ENCODE measurements around the gene SERPINA1. TPM values are rescaled to one million over a fixed set of nuclear protein-coding genes. Genes with fewer than 3 reads are reported as not detected.
A peak's percentile ranks its signal among the peaks of the same experiment; 100 is the strongest.

Gene SERPINA1
- total and polyA plus RNA-seq, 7 experiments from 2014 or later: 0.44 to 300 (median 0.68) TPM

DNA sequence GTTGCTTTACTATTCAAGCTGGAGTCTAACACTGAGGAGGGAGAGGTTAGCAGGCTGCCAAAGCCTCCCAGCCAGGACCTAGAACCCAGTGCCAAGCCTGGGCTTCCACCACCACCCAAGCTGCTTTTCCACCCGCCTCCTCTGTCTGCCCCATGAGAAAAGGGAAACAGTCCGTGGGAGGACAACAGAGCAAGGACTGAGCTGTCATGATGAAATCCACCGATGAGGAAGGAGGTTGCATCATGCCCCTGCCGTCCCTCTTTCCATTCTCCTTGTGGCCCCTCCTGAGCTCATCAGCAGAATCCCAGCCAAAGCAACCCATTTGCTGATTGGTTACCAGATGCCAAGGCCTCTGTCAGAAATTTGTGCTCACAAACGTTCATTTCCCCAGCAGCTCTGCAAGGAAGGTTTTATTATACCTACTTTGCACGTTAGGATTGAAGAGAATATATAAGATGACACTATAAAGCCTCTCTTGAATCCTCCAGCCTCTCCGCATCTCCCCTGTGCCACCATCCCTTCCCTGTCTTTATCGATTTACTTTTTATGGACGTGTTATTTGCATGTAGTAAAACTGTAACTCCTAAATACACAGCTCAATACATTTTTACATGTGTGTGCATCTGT is 6.3 kb upstream of the SERPINA1 start:
- DNase-seq: peak in 1 of 9 donors; percentile 30
- Histone ChIP-seq H3K9me3 (ENCODE audit: control insufficient read depth in 2 of 3, low read length in 3 of 3) (no peaks in the 10 kb centered on the region), H3K4me3 (ENCODE audit: low read length) (no peak overlapping the region), H3K36me3 (ENCODE audit: control insufficient read depth in 2 of 3, insufficient read depth in 3 of 3, low read length in 3 of 3) (no peaks in the 10 kb centered on the region), H3K27ac (ENCODE audit: low read depth, low read length) (no peak overlapping the region), H3K4me1 (ENCODE audit: control insufficient read depth in 2 of 2, insufficient read depth in 2 of 2, low read length in 2 of 2) (no peaks in the 10 kb centered on the region), H3K27me3 (ENCODE audit: control insufficient read depth in 2 of 2, insufficient read depth in 2 of 2, low read length in 2 of 2) (no peaks in the 10 kb centered on the region)
- Mint-ChIP-seq H3K9me3 (peaks cover 0 to 3% (median 0%) of the 10 kb centered on the region in 11 donors), H3K4me3 (no peak overlapping the region), H3K4me1 (peaks cover 0 to 46% (median 17%) of the 10 kb centered on the region in 7 donors), H3K27me3 (peaks cover 10 to 20% (median 16%) of the 10 kb centered on the region in 5 donors), H3K27ac (no peak overlapping the region), H3K36me3 (no peaks in the 10 kb centered on the region)
- intact Hi-C loops (cut with micrococcal nuclease): no loop called here
- CTCF ChIA-PET: no interaction called here
- ATAC-seq: peak; percentile 54
- POLR2A ChIA-PET: no interaction called here

DNA sequence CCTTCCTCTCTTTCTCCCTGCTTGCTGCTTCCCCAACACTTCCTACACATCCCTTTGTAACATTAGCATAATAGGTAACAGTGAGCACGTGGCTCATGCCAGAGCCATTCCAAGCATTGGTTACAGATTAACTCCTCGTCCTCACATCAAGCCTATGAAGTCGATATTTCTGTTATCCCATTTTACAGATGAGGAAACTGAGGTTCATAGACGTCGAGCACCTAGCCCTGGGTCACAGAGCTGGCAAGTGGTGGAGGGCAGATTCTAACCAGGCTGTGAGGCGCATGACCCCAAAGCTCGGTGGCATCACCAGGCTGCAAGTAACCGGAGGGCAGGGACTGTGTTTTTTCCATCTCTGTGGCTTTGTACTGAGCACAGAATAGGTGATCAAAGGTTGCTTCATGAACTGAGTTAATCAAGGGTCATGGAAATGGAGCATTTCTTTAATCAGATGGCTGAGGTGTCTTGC is 5.7 kb upstream of the SERPINA1 start:
- no peak overlapping the region for H3K4me3 Mint-ChIP-seq
- H3K36me3 Mint-ChIP-seq: no peaks in the 10 kb centered on the region
- no peak overlapping the region for H3K27ac ChIP-seq (ENCODE audit: low read depth, low read length)
- H3K27me3 ChIP-seq (ENCODE audit: control insufficient read depth in 2 of 2, insufficient read depth in 2 of 2, low read length in 2 of 2): no peaks in the 10 kb centered on the region
- peaks cover 0 to 3% (median 0%) of the 10 kb centered on the region in 11 donors for H3K9me3 Mint-ChIP-seq
- H3K4me3 ChIP-seq (ENCODE audit: low read length): no peak overlapping the region
- no peaks in the 10 kb centered on the region for H3K4me1 ChIP-seq (ENCODE audit: control insufficient read depth in 2 of 2, insufficient read depth in 2 of 2, low read length in 2 of 2)
- intact Hi-C loops (cut with micrococcal nuclease): no loop called here
- H3K36me3 ChIP-seq (ENCODE audit: control insufficient read depth in 2 of 3, insufficient read depth in 3 of 3, low read length in 3 of 3): no peaks in the 10 kb centered on the region
- no peak overlapping the region for H3K27ac Mint-ChIP-seq
- no peaks in the 10 kb centered on the region for H3K9me3 ChIP-seq (ENCODE audit: control insufficient read depth in 2 of 3, low read length in 3 of 3)
- H3K4me1 Mint-ChIP-seq: peaks cover 0 to 46% (median 17%) of the 10 kb centered on the region in 7 donors
- peaks cover 10 to 20% (median 16%) of the 10 kb centered on the region in 5 donors for H3K27me3 Mint-ChIP-seq
- ChIA-PET CTCF (no interaction called here), POLR2A (no interaction called here)
- DNase-seq (no peak), ATAC-seq (no peak)

- peak overlapping the region in 1 of 10 donors; percentile 20 for H3K4me3 Mint-ChIP-seq
- H3K27ac Mint-ChIP-seq: no peak overlapping the region
- POLR2A ChIA-PET: no interaction called here
- Histone ChIP-seq H3K36me3 (ENCODE audit: control insufficient read depth in 2 of 3, insufficient read depth in 3 of 3, low read length in 3 of 3) (no peaks in the 10 kb centered on the region), H3K27ac (ENCODE audit: low read depth, low read length) (no peak overlapping the region), H3K4me3 (ENCODE audit: low read length) (no peak overlapping the region), H3K9me3 (ENCODE audit: control insufficient read depth in 2 of 3, low read length in 3 of 3) (no peaks in the 10 kb centered on the region), H3K4me1 (ENCODE audit: control insufficient read depth in 2 of 2, insufficient read depth in 2 of 2, low read length in 2 of 2) (no peaks in the 10 kb centered on the region), H3K27me3 (ENCODE audit: control insufficient read depth in 2 of 2, insufficient read depth in 2 of 2, low read length in 2 of 2) (no peaks in the 10 kb centered on the region)
- ATAC-seq: no peak
- CTCF ChIA-PET: no interaction called here
- intact Hi-C loops (cut with micrococcal nuclease): no loop called here
- H3K4me1 Mint-ChIP-seq: peaks cover 0 to 46% (median 17%) of the 10 kb centered on the region in 7 donors
- no peaks in the 10 kb centered on the region for H3K36me3 Mint-ChIP-seq
- DNase-seq: no peak
- H3K27me3 Mint-ChIP-seq: peaks cover 10 to 18% (median 13%) of the 10 kb centered on the region in 5 donors
- peaks cover 0 to 3% (median 0%) of the 10 kb centered on the region in 11 donors for H3K9me3 Mint-ChIP-seq
Observed at GRCh38 chr14:94393474-94393873, 5.1 kb upstream of the SERPINA1 start.

DNA sequence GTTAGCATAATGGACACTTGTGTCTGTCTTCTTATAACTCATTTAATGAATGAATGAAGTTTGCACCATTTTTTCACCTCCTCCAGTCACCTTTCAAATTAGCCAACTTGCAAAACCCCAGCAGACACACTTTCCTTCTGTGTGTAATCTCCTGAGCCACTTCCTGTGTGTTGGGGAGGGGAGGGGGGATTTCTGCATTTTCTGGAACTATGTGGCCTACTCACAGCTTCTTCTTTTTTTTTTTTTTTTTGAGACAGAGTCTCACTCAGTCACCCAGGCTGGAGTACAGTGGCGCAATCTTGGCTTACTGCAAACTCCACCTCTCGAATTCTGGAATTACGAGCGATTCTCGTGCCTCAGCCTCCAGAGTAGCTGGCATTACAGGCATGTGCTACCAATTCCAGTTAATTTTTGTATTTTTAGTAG is 4.1 kb upstream of the SERPINA1 start:
- H3K4me3 ChIP-seq (ENCODE audit: low read length): no peak overlapping the region
- CTCF ChIA-PET: no interaction called here
- peaks cover 0 to 46% (median 17%) of the 10 kb centered on the region in 7 donors for H3K4me1 Mint-ChIP-seq

DNA sequence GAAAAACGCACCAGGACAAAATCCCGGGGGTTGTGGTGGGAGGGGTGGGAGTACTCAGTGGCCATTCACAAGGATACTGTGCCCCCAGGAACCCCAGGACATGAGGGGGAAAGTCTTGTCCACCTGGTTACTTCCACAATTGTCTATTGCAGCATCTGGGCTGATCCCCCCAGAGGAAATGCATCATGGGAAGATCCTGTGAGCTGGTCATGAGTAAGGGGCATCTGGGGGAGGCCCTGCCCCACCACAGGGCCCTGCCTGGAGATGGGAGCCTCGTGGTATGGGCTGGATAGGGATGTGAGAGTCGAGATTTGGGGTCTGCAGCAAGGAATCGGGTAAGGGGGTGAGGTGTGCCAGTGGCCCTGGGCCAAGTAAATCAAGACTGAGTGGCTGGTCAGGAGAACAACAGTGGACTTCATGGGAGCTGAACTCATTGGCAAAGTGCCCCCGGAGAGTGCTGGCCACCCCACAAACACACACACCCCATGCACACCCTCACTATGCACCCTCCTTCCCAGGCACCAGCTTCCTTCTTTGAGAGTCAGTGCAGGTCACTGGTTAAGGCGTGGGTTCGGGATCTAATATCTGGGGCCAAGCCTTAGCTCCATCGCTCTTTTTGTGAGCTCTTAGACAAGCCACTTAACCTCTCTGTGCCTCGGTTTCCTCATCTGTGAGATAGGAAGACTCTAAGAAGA is 3.0 kb upstream of the SERPINA1 start:
- ATAC-seq (peak; percentile 26), DNase-seq (no peak)
- H3K27ac ChIP-seq (ENCODE audit: low read depth, low read length): no peak overlapping the region
- H3K9me3 ChIP-seq (ENCODE audit: control insufficient read depth in 2 of 3, low read length in 3 of 3): no peaks in the 10 kb centered on the region
- H3K27ac Mint-ChIP-seq: peak overlapping the region in 1 of 9 donors; percentile 63
- H3K4me1 Mint-ChIP-seq: peaks cover 0 to 46% (median 17%) of the 10 kb centered on the region in 7 donors
- intact Hi-C loops (cut with micrococcal nuclease): no loop called here
- no peak overlapping the region for H3K4me3 Mint-ChIP-seq
- CTCF ChIA-PET: no interaction called here
- no peak overlapping the region for H3K4me3 ChIP-seq (ENCODE audit: low read length)
- POLR2A ChIA-PET: no interaction called here
- no peaks in the 10 kb centered on the region for H3K36me3 Mint-ChIP-seq
- H3K36me3 ChIP-seq (ENCODE audit: control insufficient read depth in 2 of 3, insufficient read depth in 3 of 3, low read length in 3 of 3): no peaks in the 10 kb centered on the region
- peaks cover 0 to 5% (median 1%) of the 10 kb centered on the region in 5 donors for H3K27me3 Mint-ChIP-seq
- no peaks in the 10 kb centered on the region for H3K4me1 ChIP-seq (ENCODE audit: control insufficient read depth in 2 of 2, insufficient read depth in 2 of 2, low read length in 2 of 2)
- no peaks in the 10 kb centered on the region for H3K27me3 ChIP-seq (ENCODE audit: control insufficient read depth in 2 of 2, insufficient read depth in 2 of 2, low read length in 2 of 2)
- H3K9me3 Mint-ChIP-seq: peaks cover 0 to 2% (median 0%) of the 10 kb centered on the region in 11 donors

More for the DNA sequence above, 4.1 kb upstream of the SERPINA1 start:
- Mint-ChIP-seq H3K27me3 (peaks cover 3 to 9% (median 4%) of the 10 kb centered on the region in 5 donors), H3K27ac (peak overlapping the region in 1 of 9 donors; percentile 63), H3K36me3 (no peaks in the 10 kb centered on the region), H3K4me3 (no peak overlapping the region), H3K9me3 (peaks cover 0 to 2% (median 0%) of the 10 kb centered on the region in 11 donors)
- no peak overlapping the region for H3K27ac ChIP-seq (ENCODE audit: low read depth, low read length)
- H3K9me3 ChIP-seq (ENCODE audit: control insufficient read depth in 2 of 3, low read length in 3 of 3): no peaks in the 10 kb centered on the region
- DNase-seq: peak in 4 of 9 donors; percentile 15 to 42 (median 20)
- no peaks in the 10 kb centered on the region for H3K4me1 ChIP-seq (ENCODE audit: control insufficient read depth in 2 of 2, insufficient read depth in 2 of 2, low read length in 2 of 2)
- no peaks in the 10 kb centered on the region for H3K36me3 ChIP-seq (ENCODE audit: control insufficient read depth in 2 of 3, insufficient read depth in 3 of 3, low read length in 3 of 3)
- intact Hi-C loops (cut with micrococcal nuclease): no loop called here
- peak; percentile 80 for ATAC-seq
- no peaks in the 10 kb centered on the region for H3K27me3 ChIP-seq (ENCODE audit: control insufficient read depth in 2 of 2, insufficient read depth in 2 of 2, low read length in 2 of 2)
- POLR2A ChIA-PET: no interaction called here

DNA sequence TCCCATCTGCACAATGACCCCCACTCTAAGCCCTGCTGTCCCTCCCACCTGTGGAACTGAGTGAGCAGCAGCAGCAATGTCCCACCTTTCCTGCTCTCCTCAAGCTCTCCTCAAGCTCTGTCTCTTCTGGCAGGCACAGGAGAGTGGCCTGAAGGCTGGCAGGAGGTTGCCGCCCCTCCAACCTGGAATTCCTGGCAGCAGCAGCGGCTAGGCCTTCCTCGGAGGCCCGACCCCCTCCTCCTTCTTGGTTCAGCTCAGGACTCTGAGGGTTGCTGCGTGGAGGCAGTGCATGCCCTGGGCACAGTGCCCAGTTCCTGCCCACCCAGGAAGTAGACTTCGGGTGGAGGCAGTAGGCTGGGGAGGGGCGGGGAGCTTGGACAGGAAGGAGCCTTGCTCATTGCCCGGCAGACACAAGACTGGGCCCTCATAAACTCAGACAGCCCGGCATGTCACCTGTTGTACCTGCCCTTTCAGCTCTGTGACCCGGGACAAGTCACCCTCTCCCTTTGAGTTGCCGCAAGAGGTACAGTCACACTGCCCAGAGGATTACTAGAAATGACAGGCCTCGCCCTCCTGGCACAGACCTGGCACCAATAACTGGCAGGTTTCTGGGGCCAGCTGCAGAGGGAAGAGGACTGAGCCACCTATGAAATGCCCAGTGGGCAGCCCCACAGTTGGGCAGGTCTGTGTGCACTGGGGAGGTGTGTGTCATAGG is 2.1 kb upstream of the SERPINA1 start:
- Mint-ChIP-seq H3K27me3 (peaks cover 0 to 5% (median 0%) of the 10 kb centered on the region in 5 donors), H3K4me1 (peaks cover 0 to 46% (median 17%) of the 10 kb centered on the region in 7 donors), H3K27ac (peak overlapping the region in 2 of 9 donors; percentile 15 to 26), H3K9me3 (peaks cover 0 to 2% (median 0%) of the 10 kb centered on the region in 11 donors), H3K36me3 (no peaks in the 10 kb centered on the region), H3K4me3 (peak overlapping the region in 1 of 10 donors; percentile 56)
- CTCF ChIA-PET: no interaction called here
- POLR2A ChIA-PET: no interaction called here
- Histone ChIP-seq H3K27ac (ENCODE audit: low read depth, low read length) (no peak overlapping the region), H3K4me3 (ENCODE audit: low read length) (no peak overlapping the region), H3K27me3 (ENCODE audit: control insufficient read depth in 2 of 2, insufficient read depth in 2 of 2, low read length in 2 of 2) (no peaks in the 10 kb centered on the region), H3K36me3 (ENCODE audit: control insufficient read depth in 2 of 3, insufficient read depth in 3 of 3, low read length in 3 of 3) (no peaks in the 10 kb centered on the region), H3K9me3 (ENCODE audit: control insufficient read depth in 2 of 3, low read length in 3 of 3) (no peaks in the 10 kb centered on the region), H3K4me1 (ENCODE audit: control insufficient read depth in 2 of 2, insufficient read depth in 2 of 2, low read length in 2 of 2) (no peaks in the 10 kb centered on the region)
- ATAC-seq (peak; percentile 29), DNase-seq (no peak)
- intact Hi-C loops (cut with micrococcal nuclease): no loop called here

Data from naive thymus-derived CD4-positive, alpha-beta T cell (primary cell).